HEK293 (cell line): Measurements from ENCODE around the gene PRCP.

Experiments
- CTCF ChIA-PET: fragments of 350-600 bp; formaldehyde crosslinking; extraction: SDS; loops from one replicate; lab custom pipeline; 2021; ENCODE audit warnings: antibody characterized with exemption; lab: Yijun Ruan, JAX
- POLR2A ChIA-PET: fragments of 300-600 bp; formaldehyde crosslinking; extraction: SDS; loops from one replicate; lab custom pipeline; 2020; ENCODE audit warnings: antibody characterized with exemption, inconsistent platforms; lab: Yijun Ruan, JAX
- H3K27ac ChIP-seq: fragments of 200-500 bp; sonication (Bioruptor generic); 2 replicates; pipeline ENCODE4 v1.5.1; 2014; ENCODE audit warnings: low read depth, low read length, control low read depth, inconsistent platforms; ENCODE audit errors: extremely low read depth
- H3K36me3 ChIP-seq, 2 experiments: fragments of 200-500 bp in 1 of 2; sonication (Bioruptor generic) in 1 of 2; 1 replicate in 1 of 2; 2 replicates in 1 of 2; pipeline ENCODE4 v1.5.1; 2014 to 2017; ENCODE audit warnings: inconsistent platforms in 2 of 2, low read length in 2 of 2; ENCODE audit not compliant: control insufficient read depth in 2 of 2, insufficient read depth in 1 of 2
- H3K4me1 ChIP-seq: fragments of 200-500 bp; sonication (Bioruptor generic); 2 replicates; pipeline ENCODE4 v1.5.1; 2014; ENCODE audit warnings: mild to moderate bottlenecking, low read length, inconsistent platforms; ENCODE audit not compliant: control insufficient read depth, insufficient read depth
- H3K4me3 ChIP-seq: 2 replicates; pipeline ENCODE4 v1.5.1; 2011; ENCODE audit warnings: low read depth, mild to moderate bottlenecking, control low read depth, low read length, moderate library complexity
- H3K9me3 ChIP-seq: fragments of 200-500 bp; sonication (Bioruptor generic); 2 replicates; pipeline ENCODE4 v1.5.1; 2014; ENCODE audit warnings: low read depth, low read length, inconsistent platforms; ENCODE audit not compliant: control insufficient read depth, insufficient read depth
- GLI2 ChIP-seq: fragments of 450-650 bp; formaldehyde crosslinking; IDR thresholded peaks from 2 replicates; pipeline ENCODE4; 2017; ENCODE audit warnings: missing biosample characterization, missing genetic modification characterization, low read depth, borderline replicate concordance
- GLI4 ChIP-seq: fragments of 450-650 bp; formaldehyde crosslinking; IDR thresholded peaks from 2 replicates; pipeline ENCODE4 v1.5.1; 2016; ENCODE audit warnings: missing biosample characterization, missing genetic modification characterization
- GLIS2 ChIP-seq: fragments of 450-650 bp; formaldehyde crosslinking; IDR thresholded peaks from 2 replicates; pipeline ENCODE4 v1.5.1; 2016; ENCODE audit warnings: missing biosample characterization, missing genetic modification characterization
- OVOL3 ChIP-seq: fragments of 450-650 bp; formaldehyde crosslinking; IDR thresholded peaks from 2 replicates; pipeline ENCODE4 v1.5.1; 2016; ENCODE audit warnings: missing biosample characterization, missing genetic modification characterization
- SALL2 ChIP-seq: fragments of 450-650 bp; formaldehyde crosslinking; IDR thresholded peaks from 2 replicates; pipeline ENCODE4 v1.5.0; 2017; ENCODE audit warnings: missing biosample characterization, mild to moderate bottlenecking, missing genetic modification characterization, borderline replicate concordance
- SP3 ChIP-seq: fragments of 450-650 bp; formaldehyde crosslinking; IDR thresholded peaks from 2 replicates; pipeline ENCODE4 v1.5.1; 2016; ENCODE audit warnings: missing biosample characterization, missing genetic modification characterization
- ZBTB17 ChIP-seq: fragments of 450-650 bp; formaldehyde crosslinking; IDR thresholded peaks from 2 replicates; pipeline ENCODE4 v1.5.1; 2016; ENCODE audit warnings: missing biosample characterization, missing genetic modification characterization
- ZBTB20 ChIP-seq: fragments of 450-650 bp; formaldehyde crosslinking; IDR thresholded peaks from 2 replicates; pipeline ENCODE4 v1.5.1; 2016; ENCODE audit warnings: missing biosample characterization, missing genetic modification characterization
- ZBTB21 ChIP-seq: fragments of 450-650 bp; formaldehyde crosslinking; IDR thresholded peaks from 2 replicates; pipeline ENCODE4 v1.5.1; 2017; ENCODE audit warnings: missing biosample characterization, missing genetic modification characterization
- ZBTB7A ChIP-seq: fragments of 450-650 bp; formaldehyde crosslinking; IDR thresholded peaks from 2 replicates; pipeline ENCODE4 v1.5.1; 2016; ENCODE audit warnings: low read depth, missing biosample characterization, missing genetic modification characterization
- ZEB2 ChIP-seq: fragments of 450-650 bp; formaldehyde crosslinking; IDR thresholded peaks from 2 replicates; pipeline ENCODE4 v1.5.1; 2016; ENCODE audit warnings: missing biosample characterization, missing genetic modification characterization
- ZFP41 ChIP-seq: fragments of 450-650 bp; formaldehyde crosslinking; IDR thresholded peaks from 2 replicates; pipeline ENCODE4 v1.5.1; 2016; ENCODE audit warnings: missing biosample characterization, missing genetic modification characterization, borderline replicate concordance
- ZNF10 ChIP-seq: fragments of 450-650 bp; formaldehyde crosslinking; IDR thresholded peaks from 2 replicates; pipeline ENCODE4 v1.5.1; 2017; ENCODE audit warnings: missing biosample characterization, missing genetic modification characterization
- ZNF112 ChIP-seq: fragments of 450-650 bp; formaldehyde crosslinking; IDR thresholded peaks from 2 replicates; pipeline ENCODE4 v1.5.0; 2017; ENCODE audit warnings: missing biosample characterization, missing genetic modification characterization
- ZNF140 ChIP-seq: fragments of 450-650 bp; formaldehyde crosslinking; IDR thresholded peaks from 2 replicates; pipeline ENCODE4 v1.5.1; 2016; ENCODE audit warnings: missing biosample characterization, missing genetic modification characterization
- ZNF169 ChIP-seq: fragments of 450-650 bp; formaldehyde crosslinking; IDR thresholded peaks from 2 replicates; pipeline ENCODE4 v1.5.1; 2016; ENCODE audit warnings: missing biosample characterization, missing genetic modification characterization
- ZNF174 ChIP-seq: fragments of 450-650 bp; formaldehyde crosslinking; IDR thresholded peaks from 2 replicates; pipeline ENCODE4 v1.5.0; 2017; ENCODE audit warnings: missing biosample characterization, mild to moderate bottlenecking, missing genetic modification characterization
- ZNF202 ChIP-seq: fragments of 450-650 bp; formaldehyde crosslinking; IDR thresholded peaks from 2 replicates; pipeline ENCODE4 v1.5.1; 2016; ENCODE audit warnings: missing biosample characterization, missing genetic modification characterization, borderline replicate concordance
- ZNF23 ChIP-seq: fragments of 450-650 bp; formaldehyde crosslinking; IDR thresholded peaks from 2 replicates; pipeline ENCODE4 v1.5.1; 2016; ENCODE audit warnings: missing biosample characterization, missing genetic modification characterization, borderline replicate concordance
- ZNF274 ChIP-seq, 2 experiments: fragments of 200-500 bp in 1 of 2; fragments of 450-650 bp in 1 of 2; sonication (Bioruptor generic) in 1 of 2; formaldehyde crosslinking in 1 of 2; IDR thresholded peaks; 2 replicates each; pipeline versions ENCODE4 v1.5.1 to v1.6.1; 2014 to 2016; ENCODE audit warnings: borderline replicate concordance in 1 of 2, inconsistent platforms in 1 of 2, low read length in 1 of 2, missing biosample characterization in 1 of 2, missing genetic modification characterization in 1 of 2
- ZNF473 ChIP-seq: fragments of 450-650 bp; formaldehyde crosslinking; IDR thresholded peaks from 2 replicates; pipeline ENCODE4 v1.5.1; 2017; ENCODE audit warnings: missing biosample characterization, missing genetic modification characterization
- ZNF529 ChIP-seq: fragments of 450-650 bp; formaldehyde crosslinking; IDR thresholded peaks from 2 replicates; pipeline ENCODE4 v1.5.1; 2017; ENCODE audit warnings: missing genetic modification characterization, missing biosample characterization; ENCODE audit not compliant: insufficient replicate concordance
- ZNF626 ChIP-seq: fragments of 450-650 bp; sonication (Bioruptor Pico); formaldehyde crosslinking; IDR thresholded peaks from 2 replicates; pipeline ENCODE4 v1.5.1; 2018; ENCODE audit warnings: missing biosample characterization, missing genetic modification characterization, inconsistent platforms
- ZNF677 ChIP-seq: fragments of 450-650 bp; IDR thresholded peaks from 2 replicates; pipeline ENCODE4 v1.5.0; 2018; ENCODE audit warnings: missing biosample characterization, mild to moderate bottlenecking, missing genetic modification characterization, moderate library complexity
- ZNF701 ChIP-seq: fragments of 450-650 bp; formaldehyde crosslinking; IDR thresholded peaks from 2 replicates; pipeline ENCODE4 v1.5.1; 2016; ENCODE audit warnings: missing biosample characterization, missing genetic modification characterization
- ZNF843 ChIP-seq: fragments of 450-650 bp; formaldehyde crosslinking; IDR thresholded peaks from 2 replicates; pipeline ENCODE4 v1.5.1; 2016; ENCODE audit warnings: missing biosample characterization, missing genetic modification characterization
- TF ChIP-seq, protein P1 (sequence below): fragments of 450-650 bp; formaldehyde crosslinking; IDR thresholded peaks from 2 replicates; pipeline ENCODE4 v1.5.1; 2016; ENCODE audit warnings: missing biosample characterization, missing genetic modification characterization
- TF ChIP-seq, protein P2 (sequence below): fragments of 450-650 bp; formaldehyde crosslinking; IDR thresholded peaks from 2 replicates; pipeline ENCODE4 v1.5.1; 2017; ENCODE audit warnings: missing biosample characterization, missing genetic modification characterization

The PRCP gene

GRCh38 chr11:82792822-82793569 is 107.2 kb downstream of the PRCP start:
- Histone ChIP-seq H3K4me1 (no peaks in the 10 kb centered on the region), H3K36me3 (no peaks in the 10 kb centered on the region), H3K4me3 (no peak overlapping the region), H3K9me3 (no peaks in the 10 kb centered on the region), H3K27ac (no peak overlapping the region)
- POLR2A ChIA-PET = no interaction called here
- CTCF ChIA-PET = interaction anchor here (0.6 to 0.7 kb wide), 2 partner anchors 17 to 107 kb away, joined by 3 to 5 read pairs; partner anchors contain the start of gene PRCP
- TF ChIP-seq GLIS2 (tag by site-specific recombination) (no peak), ZBTB17 (tag by site-specific recombination) (no peak), ZNF169 (tag by site-specific recombination) (no peak), ZEB2 (tag by site-specific recombination) (no peak), ZFP41 (no peak), ZNF473 (tag by site-specific recombination) (no peak), ZBTB7A (tag by site-specific recombination) (no peak), OVOL3 (no peak), GLI4 (no peak), ZNF701 (tag by site-specific recombination) (no peak), ZNF274 (IDR thresholded peaks at IDR 0.05; ENCODE audit: low read length) (no peak), ZNF274 (tag by site-specific recombination; IDR thresholded peaks at IDR 0.05; ENCODE audit: borderline replicate concordance) (no peak)
- TF ChIP-seq, protein P1, sequence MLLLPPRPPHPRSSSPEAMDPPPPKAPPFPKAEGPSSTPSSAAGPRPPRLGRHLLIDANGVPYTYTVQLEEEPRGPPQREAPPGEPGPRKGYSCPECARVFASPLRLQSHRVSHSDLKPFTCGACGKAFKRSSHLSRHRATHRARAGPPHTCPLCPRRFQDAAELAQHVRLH (tag by site-specific recombination) = no peak

DNA sequence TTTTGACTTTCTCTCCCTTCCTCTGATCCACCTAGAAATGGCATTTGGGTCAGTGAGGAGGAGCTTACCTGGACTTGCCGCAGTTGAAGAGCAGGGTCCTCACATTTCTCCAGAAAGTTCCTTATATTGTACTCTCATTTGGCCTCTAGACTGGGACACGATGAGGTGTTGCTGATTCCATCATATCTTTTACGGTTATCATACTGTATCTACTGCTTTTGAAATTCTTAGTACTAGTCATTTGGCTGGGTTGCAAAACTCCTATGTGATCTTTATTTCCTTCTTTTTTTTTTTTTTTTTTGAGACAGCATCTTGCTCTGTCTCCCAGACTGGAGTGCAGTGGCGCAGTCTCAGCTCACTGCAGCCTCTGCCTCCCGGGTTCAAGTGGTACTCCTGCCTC is 107.9 kb downstream of the PRCP start:
- Histone ChIP-seq H3K9me3 (no peaks in the 10 kb centered on the region), H3K36me3 (no peaks in the 10 kb centered on the region), H3K4me3 (no peak overlapping the region), H3K4me1 (no peaks in the 10 kb centered on the region), H3K27ac (no peak overlapping the region)
- no peak for TF ChIP-seq ZBTB21
- no peak for TF ChIP-seq ZNF843 (tag by site-specific recombination)
- TF ChIP-seq ZNF174 (tag by site-specific recombination) = no peak
- TF ChIP-seq ZNF677 (tag by site-specific recombination) = no peak
- TF ChIP-seq, protein P2, sequence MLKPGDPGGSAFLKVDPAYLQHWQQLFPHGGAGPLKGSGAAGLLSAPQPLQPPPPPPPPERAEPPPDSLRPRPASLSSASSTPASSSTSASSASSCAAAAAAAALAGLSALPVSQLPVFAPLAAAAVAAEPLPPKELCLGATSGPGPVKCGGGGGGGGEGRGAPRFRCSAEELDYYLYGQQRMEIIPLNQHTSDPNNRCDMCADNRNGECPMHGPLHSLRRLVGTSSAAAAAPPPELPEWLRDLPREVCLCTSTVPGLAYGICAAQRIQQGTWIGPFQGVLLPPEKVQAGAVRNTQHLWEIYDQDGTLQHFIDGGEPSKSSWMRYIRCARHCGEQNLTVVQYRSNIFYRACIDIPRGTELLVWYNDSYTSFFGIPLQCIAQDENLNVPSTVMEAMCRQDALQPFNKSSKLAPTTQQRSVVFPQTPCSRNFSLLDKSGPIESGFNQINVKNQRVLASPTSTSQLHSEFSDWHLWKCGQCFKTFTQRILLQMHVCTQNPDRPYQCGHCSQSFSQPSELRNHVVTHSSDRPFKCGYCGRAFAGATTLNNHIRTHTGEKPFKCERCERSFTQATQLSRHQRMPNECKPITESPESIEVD (tag by site-specific recombination) = no peak
- no peak for TF ChIP-seq GLI2 (tag by site-specific recombination)
- TF ChIP-seq SALL2 = no peak
- no peak for TF ChIP-seq ZBTB20
- no peak for TF ChIP-seq ZNF112 (tag by site-specific recombination)
- TF ChIP-seq ZNF626 (tag by site-specific recombination) = no peak
- TF ChIP-seq ZNF10 = no peak
- TF ChIP-seq ZNF529 (tag by site-specific recombination) = no peak
- no peak for TF ChIP-seq SP3 (tag by site-specific recombination)
- no peak for TF ChIP-seq ZNF140
- TF ChIP-seq ZNF202 (tag by site-specific recombination) = no peak
- TF ChIP-seq ZNF23 (tag by site-specific recombination) = no peak
- ChIA-PET CTCF (interaction anchor here (0.7 kb wide), 2 partner anchors 51 to 108 kb away, joined by 3 read pairs; partner anchors contain the start of gene PRCP), POLR2A (no interaction called here)
